Raji (cell line): ENCODE measurements around the gene EEF2.

Source experiments
- POLR2A ChIP-seq: IDR thresholded peaks from 2 replicates; pipeline ENCODE4 v1.6.1; 2011; ENCODE audit warnings: low read depth, low read length, control low read depth; ENCODE audit not compliant: insufficient read depth

EEF2 gene

GRCh38 chr19:3980353-3981251 lies 4.7 kb downstream of the EEF2 start:
- no peak for TF ChIP-seq POLR2A

DNA sequence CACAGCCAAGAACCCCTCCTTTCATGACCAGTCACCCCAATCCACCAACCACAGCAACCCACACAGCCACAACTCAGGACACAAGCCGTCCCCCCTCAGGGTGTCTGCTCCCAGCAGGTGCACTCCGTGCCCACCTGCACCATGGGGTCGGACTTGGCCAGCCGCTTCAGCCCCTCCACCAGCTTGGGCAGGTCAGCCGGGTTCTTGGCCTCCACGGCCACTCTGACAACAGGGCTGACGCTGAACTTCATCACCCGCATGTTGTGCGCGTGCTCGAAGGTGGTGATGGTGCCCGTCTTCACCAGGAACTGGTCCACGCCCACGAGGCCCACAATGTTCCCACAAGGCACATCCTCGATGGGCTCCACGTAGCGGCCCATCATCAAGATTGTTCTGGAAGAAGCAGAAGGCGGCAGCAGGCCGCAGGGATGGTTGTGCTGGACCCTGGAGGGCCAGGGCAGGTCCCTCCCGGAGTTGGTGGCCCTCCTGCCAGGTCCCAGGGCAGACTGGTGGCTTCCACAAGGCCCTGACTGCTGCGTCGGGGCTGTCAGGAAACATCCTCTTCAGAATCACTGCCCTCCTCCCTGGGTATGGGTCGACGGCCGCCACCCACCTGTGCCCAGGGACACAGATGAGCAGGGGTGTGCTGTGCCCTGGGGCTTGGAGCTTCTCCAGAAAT lies 5.5 kb downstream of the EEF2 start:
- no peak for TF ChIP-seq POLR2A

DNA sequence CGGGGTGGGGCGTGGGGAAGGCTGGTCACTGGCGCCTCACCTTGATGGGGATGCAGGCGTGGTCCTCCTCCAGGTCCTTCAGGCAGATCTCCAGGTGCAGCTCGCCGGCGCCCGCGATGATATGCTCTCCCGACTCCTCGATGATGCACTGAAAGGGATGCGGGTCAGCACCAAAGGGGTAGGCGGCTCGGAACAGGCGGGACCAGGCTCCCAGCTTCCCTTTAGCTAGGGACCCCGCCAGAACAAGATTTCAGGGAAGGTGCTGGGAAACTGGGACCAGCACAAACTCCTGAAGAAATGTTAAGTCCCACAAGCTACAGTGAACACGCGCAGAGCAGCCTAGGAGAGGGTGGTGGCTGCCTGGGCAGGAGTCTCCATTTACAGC lies 6.0 kb downstream of the EEF2 start:
- no peak for TF ChIP-seq POLR2A

DNA sequence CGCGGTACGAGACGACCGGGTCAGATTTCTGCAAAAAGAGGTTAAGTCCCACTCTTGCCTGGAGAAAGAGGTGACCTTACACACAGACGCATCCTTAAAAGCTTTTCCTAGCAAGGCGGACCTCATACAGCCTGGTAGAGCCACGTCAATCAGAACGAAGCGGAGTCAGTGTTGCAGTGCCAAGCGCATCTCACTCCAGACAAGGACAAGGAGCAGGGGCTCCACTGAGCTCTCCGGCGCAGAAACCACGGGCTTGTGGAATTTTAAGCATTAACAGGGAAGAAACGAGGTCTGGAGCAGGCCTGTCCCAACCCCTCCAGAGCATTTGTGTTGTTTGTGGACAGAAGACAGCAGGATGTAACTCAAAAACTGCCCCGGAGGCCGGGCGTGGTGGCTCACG lies 7.1 kb downstream of the EEF2 start:
- TF ChIP-seq POLR2A: no peak

DNA sequence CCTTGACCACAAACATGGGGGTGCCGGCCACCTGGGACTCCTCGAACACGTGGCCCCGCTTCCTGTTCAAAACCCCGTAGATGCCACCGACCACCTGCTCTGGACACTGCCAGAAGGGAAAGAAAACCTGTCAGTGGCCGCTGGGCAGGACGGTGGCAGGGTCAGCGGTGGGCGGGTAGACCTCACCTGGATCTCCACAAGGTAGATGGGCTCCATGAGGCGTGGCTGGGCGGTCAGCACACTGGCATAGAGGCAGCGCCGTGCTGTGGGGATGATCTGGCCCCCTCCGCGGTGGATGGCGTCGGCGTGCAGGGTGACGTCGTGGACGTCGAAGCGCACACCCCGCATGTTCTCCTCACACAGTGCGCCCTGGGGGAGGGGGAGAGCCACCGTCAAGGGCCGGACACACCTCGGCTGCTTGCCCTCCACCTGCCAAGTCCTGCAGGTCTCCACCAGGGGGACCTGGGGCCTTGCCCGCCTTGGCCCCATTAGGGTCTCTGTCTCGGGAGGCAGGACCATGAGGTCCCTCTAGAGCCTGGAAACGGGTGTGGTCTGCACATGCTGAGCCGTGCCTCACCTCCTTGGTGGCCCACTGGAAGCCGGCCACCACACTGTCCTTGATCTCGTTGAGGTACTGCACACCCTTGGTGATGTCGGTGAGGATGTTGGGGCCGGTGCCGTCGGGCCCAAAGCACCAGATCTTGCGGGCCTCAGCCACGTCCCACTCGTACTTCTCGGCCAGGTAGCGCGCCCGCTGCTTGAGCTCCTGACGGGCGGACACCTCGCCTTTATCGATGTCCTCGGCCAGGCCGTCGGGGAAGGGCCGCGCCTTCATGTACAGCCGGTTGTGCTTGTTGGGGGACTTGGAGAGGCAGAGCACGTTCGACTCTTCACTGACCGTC lies 7.8 kb downstream of the EEF2 start:
- TF ChIP-seq POLR2A: no peak

GRCh38 chr19:3976495-3977241 lies 8.6 kb downstream of the EEF2 start:
- no peak for TF ChIP-seq POLR2A

DNA sequence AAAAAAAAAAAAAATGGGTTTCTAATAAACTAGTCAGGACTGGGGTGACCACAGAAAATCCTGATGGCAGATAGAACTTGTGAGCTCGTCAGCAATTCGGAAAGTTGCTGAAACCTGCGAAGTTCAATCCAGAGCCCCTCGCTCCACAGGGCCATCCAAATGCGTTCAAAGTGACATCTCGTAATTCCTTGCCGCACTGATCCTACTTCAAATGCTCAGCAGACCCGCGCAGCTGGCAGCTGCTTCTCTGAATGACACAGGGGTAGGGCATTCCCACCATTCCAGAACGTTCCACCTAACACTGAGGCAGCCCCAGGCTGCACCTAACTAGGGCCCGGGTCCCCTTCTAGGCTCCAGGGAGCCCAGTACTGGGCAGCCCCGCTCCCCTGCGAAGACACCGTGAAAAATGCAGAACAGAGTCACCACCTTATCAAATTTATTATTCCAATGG lies 9.6 kb downstream of the EEF2 start:
- no peak for TF ChIP-seq POLR2A

- no peak for TF ChIP-seq POLR2A
Observed at GRCh38 chr19:3975144-3975543, 10.1 kb downstream of the EEF2 start.

GRCh38 chr19:3970808-3971598 lies 14.3 kb downstream of the EEF2 start, which contains the start of gene DAPK3:
TSS of gene DAPK3 (minus strand) at chr19:3971099. CDS start at chr19:3969735, 1,364 bp downstream.
- peak; percentile 64 for TF ChIP-seq POLR2A

DNA sequence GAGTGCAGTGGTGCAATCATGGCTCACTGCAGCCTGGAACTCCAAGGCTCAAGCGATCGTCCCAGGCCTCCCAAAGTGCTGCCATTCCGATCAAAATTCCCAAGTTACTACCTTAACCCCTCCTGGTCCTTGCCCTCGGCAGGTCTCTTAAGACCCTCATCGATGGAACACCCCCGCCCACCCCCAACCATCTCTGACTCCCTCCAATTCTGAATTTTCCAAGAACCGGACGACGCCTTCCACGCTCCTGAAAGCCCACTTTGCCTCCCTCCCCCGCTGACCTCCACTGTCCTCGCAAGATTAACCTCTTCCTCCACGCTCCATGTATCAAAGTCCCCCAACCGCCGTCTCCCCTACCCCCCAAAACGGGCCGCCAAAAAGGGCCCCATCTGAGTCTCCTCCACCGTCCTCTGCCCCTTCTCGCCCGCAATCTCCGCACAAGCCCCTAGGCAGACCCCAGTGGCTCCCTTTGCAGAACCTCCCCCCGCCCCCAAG lies 14.9 kb downstream of the EEF2 start:
- TF ChIP-seq POLR2A: no peak

GRCh38 chr19:3969435-3970312 lies 15.6 kb downstream of the EEF2 start:
- TF ChIP-seq POLR2A: no peak

GRCh38 chr19:3968556-3969434 lies 16.5 kb downstream of the EEF2 start:
- no peak for TF ChIP-seq POLR2A
